Stimulated activated CD8-positive, alpha-beta memory T cell treated with anti-CD3 and anti-CD28 coated beads, Interleukin-7, amount 100 ng/mL, for 1 hour (primary cell): ENCODE measurements around the gene HUWE1.
A peak's percentile ranks its signal among the peaks of the same experiment; 100 is the strongest.
"Not testable (repeated sequence)": the region's sequence is repeated elsewhere in the genome, so short reads cannot be mapped to it uniquely, and the experiment has no call there.

ENCODE experiments used
- DNase-seq, 2 donors: peaks; one replicate each; pipeline ENCODE4 v3.0.0-alpha.2; 2020; ENCODE audit warnings: low read depth in 2 of 2

The HUWE1 gene, protein sequence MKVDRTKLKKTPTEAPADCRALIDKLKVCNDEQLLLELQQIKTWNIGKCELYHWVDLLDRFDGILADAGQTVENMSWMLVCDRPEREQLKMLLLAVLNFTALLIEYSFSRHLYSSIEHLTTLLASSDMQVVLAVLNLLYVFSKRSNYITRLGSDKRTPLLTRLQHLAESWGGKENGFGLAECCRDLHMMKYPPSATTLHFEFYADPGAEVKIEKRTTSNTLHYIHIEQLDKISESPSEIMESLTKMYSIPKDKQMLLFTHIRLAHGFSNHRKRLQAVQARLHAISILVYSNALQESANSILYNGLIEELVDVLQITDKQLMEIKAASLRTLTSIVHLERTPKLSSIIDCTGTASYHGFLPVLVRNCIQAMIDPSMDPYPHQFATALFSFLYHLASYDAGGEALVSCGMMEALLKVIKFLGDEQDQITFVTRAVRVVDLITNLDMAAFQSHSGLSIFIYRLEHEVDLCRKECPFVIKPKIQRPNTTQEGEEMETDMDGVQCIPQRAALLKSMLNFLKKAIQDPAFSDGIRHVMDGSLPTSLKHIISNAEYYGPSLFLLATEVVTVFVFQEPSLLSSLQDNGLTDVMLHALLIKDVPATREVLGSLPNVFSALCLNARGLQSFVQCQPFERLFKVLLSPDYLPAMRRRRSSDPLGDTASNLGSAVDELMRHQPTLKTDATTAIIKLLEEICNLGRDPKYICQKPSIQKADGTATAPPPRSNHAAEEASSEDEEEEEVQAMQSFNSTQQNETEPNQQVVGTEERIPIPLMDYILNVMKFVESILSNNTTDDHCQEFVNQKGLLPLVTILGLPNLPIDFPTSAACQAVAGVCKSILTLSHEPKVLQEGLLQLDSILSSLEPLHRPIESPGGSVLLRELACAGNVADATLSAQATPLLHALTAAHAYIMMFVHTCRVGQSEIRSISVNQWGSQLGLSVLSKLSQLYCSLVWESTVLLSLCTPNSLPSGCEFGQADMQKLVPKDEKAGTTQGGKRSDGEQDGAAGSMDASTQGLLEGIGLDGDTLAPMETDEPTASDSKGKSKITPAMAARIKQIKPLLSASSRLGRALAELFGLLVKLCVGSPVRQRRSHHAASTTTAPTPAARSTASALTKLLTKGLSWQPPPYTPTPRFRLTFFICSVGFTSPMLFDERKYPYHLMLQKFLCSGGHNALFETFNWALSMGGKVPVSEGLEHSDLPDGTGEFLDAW (N-terminal part only)

DNA sequence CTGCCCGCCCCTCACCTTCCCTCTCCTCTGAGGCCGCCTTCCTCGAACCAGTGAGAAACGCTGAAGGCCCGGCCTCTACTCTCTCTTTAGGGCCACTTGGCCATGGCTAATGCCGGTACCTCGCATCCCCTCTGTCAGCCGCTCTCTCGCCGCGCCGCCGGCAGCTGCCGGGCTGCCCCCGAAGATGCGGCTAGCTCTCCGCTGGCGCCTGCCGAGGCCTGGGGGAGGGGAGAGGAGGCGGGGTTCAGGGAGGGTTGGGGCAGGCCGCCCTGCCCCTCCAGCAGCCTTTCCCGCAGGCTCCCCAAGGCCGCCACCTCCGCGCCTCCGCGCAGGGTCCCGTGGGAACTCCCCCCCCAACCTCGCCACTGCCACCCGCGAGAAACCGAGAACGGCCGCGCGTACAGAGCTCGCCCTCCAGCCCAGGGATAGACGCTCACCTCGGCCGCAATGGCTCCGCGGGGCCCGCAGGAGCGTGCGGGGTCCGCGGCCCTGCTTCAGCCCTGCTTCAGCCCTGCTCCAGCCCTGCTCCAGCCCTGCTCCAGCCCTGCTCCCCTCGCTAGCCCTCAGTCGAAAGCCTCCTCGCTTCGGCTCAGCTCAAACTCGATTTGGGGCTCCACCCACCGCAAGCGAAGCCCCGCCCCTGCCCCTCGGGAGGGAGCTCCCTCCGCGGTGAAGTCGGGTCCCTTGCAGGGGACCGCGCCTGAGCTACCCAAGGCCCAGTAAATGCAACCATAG is at the start of gene HUWE1:
Gene HUWE1, minus strand, starts transcription at position 569 of the 735 bp plus-strand sequence. CDS start 32,612 bp downstream, outside the sequence.
- peak; percentile 62 to 67 for DNase-seq

DNA sequence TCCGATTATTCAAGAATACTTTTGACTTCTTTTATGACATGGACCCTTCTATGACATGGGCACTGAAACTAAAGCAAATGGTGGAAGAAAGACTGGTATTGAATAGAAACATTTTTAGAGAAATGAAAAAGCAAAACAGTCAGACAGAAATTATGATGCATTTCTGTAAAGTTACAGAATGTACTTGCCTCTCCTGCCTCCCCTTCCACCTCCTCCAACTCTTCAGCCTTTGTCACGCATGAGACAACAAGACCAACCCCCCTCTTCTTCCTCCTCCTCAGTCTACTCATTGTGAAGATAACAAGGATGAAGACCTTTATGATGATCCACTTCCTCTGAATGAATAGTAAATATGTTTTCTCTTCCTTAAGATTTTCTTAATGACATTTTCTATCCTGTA is 46.3 kb upstream of the HUWE1 start:
- DNase-seq: no peak

DNA sequence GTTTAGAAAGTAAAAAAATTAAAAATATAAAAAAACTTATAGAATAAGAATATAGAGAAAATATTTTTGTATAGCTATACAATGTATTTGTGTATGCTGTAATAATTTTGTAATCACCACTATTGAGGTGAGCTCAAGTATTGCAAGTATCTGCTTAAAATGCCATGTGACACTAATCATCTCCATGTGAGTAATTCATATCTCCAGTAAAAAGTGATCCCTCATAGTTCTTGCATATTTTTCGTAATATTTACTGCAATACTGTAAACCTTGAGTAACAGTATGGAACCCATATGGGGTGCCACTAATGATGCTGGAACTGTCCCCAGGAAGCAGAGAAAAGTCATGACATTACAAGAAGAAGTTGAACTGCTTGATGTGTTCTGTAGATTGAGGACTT is 43.2 kb upstream of the HUWE1 start:
- no peak for DNase-seq

DNA sequence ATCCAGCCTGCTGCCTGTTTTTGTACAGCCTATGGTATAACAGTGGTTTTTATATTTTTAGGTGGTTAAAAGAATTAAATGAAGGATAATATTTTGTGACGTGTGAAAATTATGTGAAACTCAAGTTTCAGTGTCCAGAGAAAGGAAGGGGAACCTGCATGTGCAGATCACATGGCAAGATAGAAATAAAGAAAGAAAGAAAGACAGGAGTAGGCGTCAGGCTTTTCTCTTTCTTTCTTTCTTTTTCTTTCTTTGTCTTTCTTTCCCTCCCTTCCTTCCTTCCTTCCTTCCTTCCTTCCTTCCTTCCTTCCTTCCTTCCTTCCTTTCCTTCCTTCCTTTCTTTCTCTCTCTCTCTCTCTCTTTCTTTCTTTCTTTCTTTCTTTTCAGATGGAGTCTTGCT is 42.0 kb upstream of the HUWE1 start:
- no peak for DNase-seq

DNA sequence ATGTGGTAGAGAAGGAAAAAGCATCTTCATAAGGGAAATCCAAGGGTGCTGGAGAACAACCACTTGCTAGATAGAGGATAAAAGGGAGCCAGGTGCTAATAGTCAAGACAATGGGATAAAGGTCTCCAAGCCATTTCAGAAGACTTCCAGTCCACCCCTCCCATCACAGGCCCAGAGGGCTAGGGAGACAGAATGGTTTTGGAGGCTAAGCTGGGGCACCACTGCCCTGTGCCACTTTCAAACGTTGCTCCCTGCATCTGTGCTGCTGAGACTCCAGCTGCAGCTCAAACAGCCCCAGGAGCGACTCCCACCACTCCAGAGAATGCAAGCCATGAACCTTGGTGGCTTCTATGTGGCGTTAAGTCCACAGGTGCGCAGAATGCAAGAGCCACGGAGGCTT is 38.4 kb upstream of the HUWE1 start:
- no peak for DNase-seq

DNA sequence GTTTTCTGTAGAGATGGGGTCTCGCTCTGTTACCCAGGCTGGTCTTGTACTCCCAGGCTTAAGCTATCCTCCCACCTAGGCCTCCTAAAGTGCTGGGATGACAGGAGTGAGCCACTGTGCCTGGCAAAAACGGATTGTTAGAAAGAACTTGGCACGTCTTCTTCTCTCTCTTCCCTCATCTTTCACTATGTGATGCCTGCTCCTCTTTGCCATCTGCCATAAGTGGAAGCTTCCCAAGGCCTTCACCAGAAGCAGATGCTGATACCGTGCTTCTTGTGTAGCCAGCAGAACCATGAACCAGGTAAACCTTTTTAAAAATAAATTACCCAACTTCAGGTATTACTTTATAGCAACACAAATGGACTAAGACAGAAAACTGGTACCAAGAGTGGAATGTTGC is 36.9 kb upstream of the HUWE1 start:
- no peak for DNase-seq

DNA sequence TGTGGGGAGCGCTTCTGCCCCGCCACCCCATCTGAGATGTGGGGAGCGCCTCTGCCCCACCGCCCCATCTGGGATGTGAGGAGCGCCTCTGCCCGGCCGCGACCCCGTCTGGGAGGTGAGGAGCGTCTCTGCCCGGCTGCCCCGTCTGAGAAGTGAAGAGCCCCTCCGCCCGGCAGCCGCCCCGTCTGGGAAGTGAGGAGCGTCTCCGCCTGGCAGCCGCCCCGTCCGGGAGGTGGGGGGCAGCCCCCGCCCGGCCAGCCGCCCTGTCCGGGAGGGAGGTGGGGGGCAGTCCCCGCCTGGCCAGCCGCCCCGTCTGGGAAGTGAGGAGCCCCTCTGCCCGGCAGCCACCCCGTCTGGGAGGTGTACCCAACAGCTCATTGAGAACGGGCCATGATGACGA is 35.1 kb upstream of the HUWE1 start:
- not testable (repeated sequence) for DNase-seq

DNA sequence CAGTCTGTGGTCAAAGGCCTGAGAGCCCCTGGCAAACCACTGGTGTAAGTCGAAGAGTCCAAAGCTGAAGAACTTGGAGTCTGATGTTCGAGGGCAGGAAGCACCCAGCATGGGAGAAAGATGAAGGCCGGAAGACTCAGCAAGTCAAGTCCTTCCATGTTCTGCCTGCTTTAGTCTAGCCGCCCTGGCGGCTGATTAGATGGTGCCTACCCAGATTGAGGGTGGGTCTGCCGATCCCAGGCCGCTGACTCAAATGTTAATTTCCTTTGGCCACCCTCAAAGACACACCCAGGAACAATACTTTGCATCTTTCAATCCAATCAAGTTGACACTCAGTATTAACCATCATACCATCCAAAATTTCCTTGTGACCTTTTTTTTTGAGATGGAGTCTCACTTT is 33.1 kb upstream of the HUWE1 start:
- DNase-seq: not testable (repeated sequence)

DNA sequence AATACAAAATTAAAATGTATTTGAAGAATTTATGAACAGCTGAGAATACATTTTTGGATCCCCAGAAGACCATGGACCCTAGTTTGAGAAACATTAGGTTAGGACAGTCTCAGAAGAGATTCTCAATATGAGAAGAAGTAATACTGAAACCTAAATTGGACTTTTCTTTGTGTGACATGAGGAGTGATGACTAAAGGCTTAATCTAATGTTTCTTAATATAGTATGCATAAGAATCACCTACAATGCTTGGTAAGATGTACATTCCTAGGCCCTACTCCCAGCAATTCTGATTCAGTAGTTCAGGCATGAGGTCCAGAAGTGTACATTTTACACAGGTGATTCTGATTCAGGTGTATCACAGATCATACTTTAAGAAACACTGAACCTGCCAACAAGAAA is 31.6 kb upstream of the HUWE1 start:
- DNase-seq: no peak

DNA sequence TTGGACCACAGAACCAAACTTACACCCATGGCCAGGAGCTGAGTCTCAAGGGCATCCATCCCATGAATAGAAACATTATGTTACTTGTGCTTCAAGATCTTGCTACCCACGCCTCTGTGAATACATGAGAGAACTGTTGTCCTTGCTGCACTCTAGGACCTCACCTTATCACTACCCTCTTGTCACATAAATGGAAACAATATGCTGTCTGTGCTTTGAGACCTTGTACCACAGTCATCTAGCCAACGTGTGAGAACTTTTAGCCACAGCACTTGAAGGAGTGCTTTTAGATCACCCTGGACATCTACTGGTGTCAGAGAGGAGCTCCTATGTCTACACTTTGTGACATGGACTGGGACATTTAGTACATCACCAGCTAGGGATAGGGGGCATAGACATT is 30.7 kb upstream of the HUWE1 start:
- no peak for DNase-seq

DNA sequence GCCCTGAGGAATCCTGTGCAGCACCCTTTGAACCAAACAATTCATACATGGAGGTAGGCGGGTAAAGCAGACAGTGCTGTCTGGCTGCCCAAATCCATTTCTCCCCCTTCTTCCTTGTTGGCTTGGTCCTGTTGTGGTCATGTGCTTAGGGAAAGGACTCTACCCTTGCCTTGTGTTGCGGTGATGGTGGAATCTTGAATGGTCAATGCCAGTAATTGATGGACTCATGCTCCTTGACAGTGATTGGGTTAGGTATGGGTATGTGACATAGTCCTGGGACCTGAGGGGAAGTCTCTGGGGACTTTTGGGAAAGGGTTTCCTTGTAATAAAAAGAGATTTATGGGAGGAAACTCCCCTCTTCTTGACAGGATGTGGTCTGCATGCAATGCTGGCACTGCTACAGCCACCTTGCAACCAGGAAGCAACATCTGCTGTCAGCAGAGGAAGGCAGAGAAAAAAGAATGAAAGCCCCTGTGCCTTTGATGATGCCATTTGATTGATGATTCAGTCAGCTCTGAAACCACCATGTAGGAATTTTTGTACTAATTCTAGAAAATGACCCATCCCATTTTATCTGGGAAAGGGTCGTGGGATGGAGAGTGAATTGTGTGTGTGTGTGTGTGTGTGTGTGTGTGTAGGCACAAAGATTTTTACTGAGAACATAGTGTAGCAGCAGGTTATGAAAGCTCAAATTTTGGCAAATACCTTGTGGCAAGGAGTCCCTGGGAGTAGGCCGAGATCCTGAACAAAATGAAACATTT is 30.0 kb upstream of the HUWE1 start:
- DNase-seq: peak in 1 of 2 donors; percentile 15

DNA sequence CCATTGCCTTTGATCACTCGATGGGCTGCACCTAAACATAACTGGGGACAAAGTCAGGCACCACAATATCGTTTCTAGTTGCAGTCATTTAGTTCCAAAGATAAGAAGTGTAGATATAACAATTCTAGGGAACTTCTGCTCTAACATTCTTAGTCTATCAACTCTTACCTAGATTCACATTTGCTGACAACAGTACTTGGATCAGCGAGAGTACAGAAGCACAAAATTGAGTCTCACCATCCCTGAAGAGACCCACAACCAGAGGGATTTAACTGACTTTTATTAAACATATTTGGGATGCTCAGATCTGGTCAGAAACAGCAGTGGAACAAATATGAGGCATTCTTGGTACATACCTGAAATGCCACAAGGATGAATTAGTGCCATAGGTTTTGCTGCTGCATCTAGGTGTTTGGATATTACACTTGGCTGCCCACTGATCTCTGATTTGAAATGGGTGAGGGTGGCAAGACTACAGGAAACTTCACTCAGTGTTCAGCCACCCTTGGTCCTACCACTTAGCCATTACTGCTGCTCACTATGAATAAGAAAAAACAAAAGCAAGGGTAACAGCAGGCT is 28.9 kb upstream of the HUWE1 start:
- DNase-seq: no peak

DNA sequence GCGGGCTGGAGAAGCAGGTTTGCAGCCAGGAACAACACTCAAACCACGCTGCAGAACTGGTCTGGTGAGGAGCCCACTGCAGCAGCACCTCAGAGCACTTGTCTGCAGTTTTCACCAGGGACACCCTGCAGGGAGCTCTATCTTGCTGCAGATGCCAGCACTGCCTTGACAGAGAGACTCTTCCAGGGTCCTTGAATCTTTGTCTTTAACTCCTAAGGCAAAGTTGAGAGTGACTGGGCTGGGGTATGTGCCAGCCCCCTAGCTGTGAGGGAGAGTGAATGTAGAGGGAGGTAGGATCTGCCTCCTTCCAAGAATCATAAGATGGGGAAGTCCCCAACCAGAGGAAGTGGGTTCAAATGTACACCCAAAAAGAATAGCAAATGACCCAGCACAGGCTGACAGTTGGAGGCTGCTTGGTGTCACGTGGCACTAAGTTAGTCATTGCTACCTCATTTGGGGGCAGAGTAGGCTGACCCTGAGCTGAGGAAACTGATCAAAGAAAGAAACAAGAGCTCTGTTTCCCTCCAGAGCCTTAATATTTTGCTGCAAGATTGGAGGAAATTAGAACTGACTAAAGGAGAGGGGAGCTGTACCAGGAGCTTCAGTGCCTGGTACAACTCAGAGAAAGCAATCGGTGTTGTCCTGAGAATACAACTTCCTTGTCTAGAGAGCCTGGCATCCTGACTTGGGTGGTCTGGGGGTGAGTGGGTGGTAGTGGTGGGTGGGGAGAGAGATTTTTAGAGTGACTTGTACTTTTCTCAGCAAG is 28.2 kb upstream of the HUWE1 start:
- peak in 1 of 2 donors; percentile 23 for DNase-seq

DNA sequence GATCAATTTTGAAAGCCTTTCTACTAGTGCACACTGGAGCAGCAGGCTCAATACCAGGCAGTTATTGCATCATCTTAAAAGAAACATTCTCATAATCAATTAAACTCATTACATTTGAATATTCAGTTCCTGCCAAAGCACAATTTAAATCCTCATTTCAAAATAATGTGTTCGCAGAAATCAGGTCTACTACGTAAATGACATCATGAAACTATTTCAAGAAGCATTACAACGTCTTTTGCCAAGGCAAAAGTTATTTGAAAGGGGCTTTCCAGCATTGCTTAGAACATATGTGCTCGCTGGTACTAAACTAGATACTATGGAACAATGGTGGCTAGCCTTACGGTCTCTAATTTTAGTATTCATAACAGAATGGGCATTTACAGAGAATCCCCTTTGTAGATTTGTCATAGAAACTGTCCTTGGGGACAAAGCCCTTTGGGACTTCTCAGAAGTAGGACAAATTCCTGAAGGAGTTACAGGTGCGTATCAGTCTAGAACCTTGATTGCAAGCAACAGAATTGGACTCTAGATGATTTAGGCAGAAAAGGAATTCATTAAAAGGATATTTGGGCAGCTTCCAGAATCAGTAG is 27.6 kb upstream of the HUWE1 start:
- DNase-seq: no peak

DNA sequence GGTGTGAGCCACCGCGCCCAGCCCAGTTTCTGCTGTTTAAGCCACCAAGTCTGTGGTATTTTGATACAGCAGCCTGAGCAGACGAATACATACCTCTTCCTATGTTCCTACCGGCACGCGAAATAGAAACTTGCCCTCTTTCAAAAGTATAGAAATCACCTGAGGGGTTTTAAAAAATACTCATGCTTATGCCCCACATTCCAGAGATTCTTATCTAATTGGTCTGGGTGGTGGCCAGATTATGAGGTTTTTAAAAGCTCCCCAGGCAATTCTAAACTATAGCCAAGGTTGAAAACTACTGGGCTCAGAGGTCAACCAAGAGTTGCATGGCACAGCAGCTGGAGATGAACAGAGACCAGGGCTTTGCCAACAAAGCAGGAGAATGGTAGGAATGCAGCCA is 24.9 kb upstream of the HUWE1 start:
- no peak for DNase-seq

DNA sequence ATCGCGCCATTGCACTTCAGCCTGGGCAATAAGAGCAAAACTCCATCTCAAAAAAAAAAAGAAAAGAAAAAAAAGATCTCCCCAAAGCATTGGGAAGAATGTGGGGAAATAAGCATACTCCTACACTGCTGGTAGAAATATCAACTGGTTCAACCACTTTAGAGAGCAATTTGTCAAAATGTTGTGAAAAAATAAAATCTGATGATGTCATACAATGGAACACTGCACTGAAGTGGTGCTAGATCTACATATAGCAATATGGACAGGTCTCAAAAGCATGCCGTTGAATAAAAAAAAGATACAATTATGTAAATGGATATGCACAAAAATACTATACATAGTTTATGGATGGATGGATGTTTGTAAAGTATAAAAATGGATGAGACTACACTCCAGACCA is 18.3 kb upstream of the HUWE1 start:
- no peak for DNase-seq

DNA sequence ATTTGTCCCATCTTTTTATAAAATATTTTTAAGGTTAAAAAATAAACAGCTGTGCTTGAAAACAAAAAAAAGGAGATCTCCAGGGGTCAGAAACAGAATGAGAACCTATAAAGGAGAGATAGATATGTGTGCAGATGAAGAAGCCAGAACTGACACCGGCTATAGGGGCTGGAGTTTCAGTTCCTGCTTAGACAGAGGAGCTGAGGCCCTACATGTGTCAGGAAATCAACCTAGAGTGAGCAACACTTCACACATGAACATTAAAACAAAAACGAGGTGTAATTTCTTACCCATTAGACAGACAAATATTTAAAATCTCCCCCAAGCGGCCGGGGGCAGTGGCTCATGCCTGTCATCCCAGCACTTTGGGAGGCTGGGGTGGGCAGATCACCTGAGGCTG is 17.8 kb upstream of the HUWE1 start:
- DNase-seq: no peak

DNA sequence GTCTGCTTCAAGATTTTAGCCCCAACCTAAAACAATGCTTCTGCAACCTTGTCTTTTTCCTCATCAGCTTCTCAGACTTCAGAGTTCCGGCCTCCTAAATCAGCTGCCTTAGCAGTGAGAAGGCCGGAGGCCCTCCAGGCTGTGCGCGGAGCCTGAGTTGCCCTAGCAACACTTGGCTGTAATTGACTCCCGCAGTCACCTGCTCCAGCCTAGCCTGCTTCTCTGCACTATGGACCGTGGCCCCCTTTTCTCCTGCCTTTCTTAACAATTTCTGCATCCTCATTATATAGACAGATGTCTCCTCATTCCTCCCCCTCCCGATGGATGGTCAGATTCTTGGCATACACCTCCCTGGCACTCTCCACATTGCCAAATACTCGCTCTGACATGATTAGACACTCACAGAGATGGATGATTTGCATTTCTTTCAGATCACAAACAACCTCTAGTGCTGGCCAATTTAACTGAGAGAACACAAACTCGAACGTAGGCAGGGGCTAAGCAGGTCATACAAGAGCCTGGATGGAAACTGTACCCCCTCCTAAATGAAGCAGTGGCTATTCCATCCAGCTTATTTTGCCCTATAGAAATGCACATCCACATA is 9.5 kb upstream of the HUWE1 start:
- DNase-seq: no peak

DNA sequence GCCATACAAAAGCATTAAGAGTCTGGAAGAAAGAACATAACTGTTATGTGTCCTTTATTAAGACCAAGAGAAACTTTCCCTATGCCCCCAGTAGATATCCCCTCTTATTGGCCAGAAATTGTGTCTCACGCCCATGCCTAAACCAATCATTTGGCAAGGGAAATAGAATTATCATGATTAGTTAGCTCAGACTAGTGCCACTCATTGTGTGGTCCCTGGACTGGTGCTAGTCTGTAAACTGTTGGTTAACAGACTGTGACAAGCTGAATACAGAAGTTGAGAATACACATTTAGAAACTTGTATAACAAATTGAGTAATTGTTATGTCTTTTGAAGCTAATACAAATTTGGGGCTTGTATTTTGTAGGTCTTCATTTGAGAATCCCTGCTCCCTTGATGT is 8.1 kb upstream of the HUWE1 start:
- DNase-seq: no peak
